Measurements from ENCODE around the gene RUFY2. TPM values are rescaled to one million over a fixed set of nuclear protein-coding genes. Genes with fewer than 3 reads are reported as not detected.

Gene RUFY2
- total RNA-seq, 3 donors from 2014 or later (not counting 1 experiment from before 2014, with no cell fraction given): 24.7 to 31.9 (median 31.4) TPM

- TF ChIP-seq CTCF (IDR thresholded peaks at IDR 0.05): peak; percentile 73
- Mint-ChIP-seq H3K9me3 (no peaks in the 10 kb centered on the region), H3K4me3 (no peak overlapping the region), H3K27ac (peak overlapping the region; percentile 60 to 75), H3K27me3 (ENCODE audit: low read depth in 2 of 2) (no peaks in the 10 kb centered on the region), H3K4me1 (peaks cover 0 to 6% of the 10 kb centered on the region in 2 donors), H3K36me3 (peaks cover 18% of the 10 kb centered on the region)
- WGBS (ENCODE audit: insufficient coverage): 57% methylated on average over 2 of the region's 2 CpGs
- H3K9me3 ChIP-seq (ENCODE audit: control insufficient read depth, insufficient read depth, low read length): no peaks in the 10 kb centered on the region
- DNase-seq: peak; percentile 17 to 78
- no peaks in the 10 kb centered on the region for H3K27me3 ChIP-seq (ENCODE audit: control insufficient read depth, insufficient read depth, low read length)
- no peak overlapping the region for H3K27ac ChIP-seq (ENCODE audit: low read length)
- ATAC-seq: peak; percentile 62 to 88 (median 71)
- H3K4me3 ChIP-seq (ENCODE audit: low read length): no peak overlapping the region
- intact Hi-C loops (cut with micrococcal nuclease): loop anchor here (1.0 kb wide), 1 partner anchor 135 kb away; no protein-coding TSS in a partner anchor
- no peaks in the 10 kb centered on the region for H3K4me1 ChIP-seq (ENCODE audit: control insufficient read depth, insufficient read depth, low read length)
- H3K36me3 ChIP-seq (ENCODE audit: control insufficient read depth, insufficient read depth, low read length): peaks cover 33% of the 10 kb centered on the region
Measured at GRCh38 chr10:68348265-68348741, 58.8 kb downstream of the RUFY2 start.

GRCh38 chr10:68346774-68347173, 60.3 kb downstream of the RUFY2 start:
- Histone ChIP-seq H3K4me1 (ENCODE audit: control insufficient read depth, insufficient read depth, low read length) (no peaks in the 10 kb centered on the region), H3K27me3 (ENCODE audit: control insufficient read depth, insufficient read depth, low read length) (no peaks in the 10 kb centered on the region), H3K36me3 (ENCODE audit: control insufficient read depth, insufficient read depth, low read length) (peaks cover 41% of the 10 kb centered on the region), H3K4me3 (ENCODE audit: low read length) (no peak overlapping the region), H3K27ac (ENCODE audit: low read length) (no peak overlapping the region), H3K9me3 (ENCODE audit: control insufficient read depth, insufficient read depth, low read length) (no peaks in the 10 kb centered on the region)
- ATAC-seq (no peak), DNase-seq (no peak)
- intact Hi-C loops (cut with micrococcal nuclease): no loop called here
- Mint-ChIP-seq H3K4me1 (peaks cover 0 to 6% of the 10 kb centered on the region in 2 donors), H3K4me3 (no peak overlapping the region), H3K9me3 (no peaks in the 10 kb centered on the region), H3K36me3 (peaks cover 23% of the 10 kb centered on the region), H3K27me3 (ENCODE audit: low read depth in 2 of 2) (no peaks in the 10 kb centered on the region), H3K27ac (peak overlapping the region; percentile 45 to 78)
- WGBS (ENCODE audit: insufficient coverage): 81% methylated on average over 3 of the region's 4 CpGs
- TF ChIP-seq CTCF (IDR thresholded peaks at IDR 0.05): no peak

GRCh38 chr10:68345621-68346020, 61.5 kb downstream of the RUFY2 start:
- no peak overlapping the region for H3K27ac ChIP-seq (ENCODE audit: low read length)
- no peak overlapping the region for H3K4me3 ChIP-seq (ENCODE audit: low read length)
- Mint-ChIP-seq H3K9me3 (no peaks in the 10 kb centered on the region), H3K36me3 (peaks cover 29% of the 10 kb centered on the region), H3K27ac (peak overlapping the region; percentile 29 to 78), H3K27me3 (ENCODE audit: low read depth in 2 of 2) (no peaks in the 10 kb centered on the region), H3K4me3 (no peak overlapping the region), H3K4me1 (peaks cover 3 to 6% of the 10 kb centered on the region in 2 donors)
- ATAC-seq (no peak), DNase-seq (no peak)
- peaks cover 52% of the 10 kb centered on the region for H3K36me3 ChIP-seq (ENCODE audit: control insufficient read depth, insufficient read depth, low read length)
- 100% methylated on average over 2 of the region's 4 CpGs for WGBS (ENCODE audit: insufficient coverage)
- no peak for TF ChIP-seq CTCF (IDR thresholded peaks at IDR 0.05)
- intact Hi-C loops (cut with micrococcal nuclease): no loop called here
- H3K4me1 ChIP-seq (ENCODE audit: control insufficient read depth, insufficient read depth, low read length): no peaks in the 10 kb centered on the region
- H3K9me3 ChIP-seq (ENCODE audit: control insufficient read depth, insufficient read depth, low read length): no peaks in the 10 kb centered on the region
- H3K27me3 ChIP-seq (ENCODE audit: control insufficient read depth, insufficient read depth, low read length): no peaks in the 10 kb centered on the region
